Measurements from ENCODE around the gene HSF4. TPM values are rescaled to one million over a fixed set of nuclear protein-coding genes. Genes with fewer than 3 reads are reported as not detected.
A peak's percentile ranks its signal among the peaks of the same experiment; 100 is the strongest.

Gene HSF4
- total RNA-seq, 1 donor = 5.8 TPM

DNA sequence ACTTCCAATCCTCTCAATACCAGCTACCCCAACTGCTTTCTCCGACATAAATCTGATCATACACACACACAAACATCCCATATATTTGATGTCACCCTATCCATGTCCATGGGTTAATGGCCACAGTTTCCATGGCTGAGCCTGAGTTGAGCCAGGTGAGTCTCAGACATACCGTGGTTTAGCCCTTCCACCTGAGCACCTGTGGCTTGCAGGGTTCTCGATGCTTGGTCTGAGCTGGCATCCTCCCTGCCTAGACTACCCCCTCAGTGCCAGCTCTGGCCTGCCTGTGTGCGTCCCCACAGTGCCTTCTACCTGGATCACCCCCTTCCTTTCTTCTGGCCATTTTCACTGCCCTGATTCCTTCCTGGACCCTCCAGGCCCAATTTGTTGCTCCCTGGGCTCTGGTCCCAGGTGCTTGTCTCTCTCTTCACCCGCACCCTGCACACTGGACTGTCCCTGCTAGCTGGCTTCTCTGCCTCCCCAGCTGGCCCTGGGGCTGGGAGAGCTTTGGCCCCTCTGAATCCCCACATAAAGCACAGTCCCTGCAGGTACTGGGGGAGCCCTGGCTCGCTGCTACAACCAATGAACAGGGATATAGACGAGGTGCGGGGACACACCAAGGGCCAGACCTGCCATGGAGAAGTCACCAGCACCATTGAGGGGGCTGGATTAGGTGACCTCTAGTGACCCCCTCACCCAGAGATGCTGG lies 41.7 kb downstream of the HSF4 start:
- no peak for DNase-seq (ENCODE audit: insufficient read length, low spot score, missing footprints)
- Histone ChIP-seq H3K27ac (ENCODE audit: low read depth, low read length) (no peak overlapping the region), H3K27me3 (ENCODE audit: insufficient read depth, low read length) (no peaks in the 10 kb centered on the region), H3K36me3 (ENCODE audit: insufficient read depth, low read length) (peaks cover 5% of the 10 kb centered on the region), H3K4me3 (ENCODE audit: insufficient read depth, low read length) (no peak overlapping the region), H4K20me1 (ENCODE audit: insufficient read depth, low read length) (no peaks in the 10 kb centered on the region), H3K4me2 (ENCODE audit: insufficient read depth, low read length) (no peak overlapping the region), H3K4me1 (ENCODE audit: insufficient read depth, low read length) (no peaks in the 10 kb centered on the region), H3K9me3 (ENCODE audit: low read depth, low read length) (no peaks in the 10 kb centered on the region), H2AFZ (ENCODE audit: low read length) (no peak overlapping the region), H3K79me2 (ENCODE audit: insufficient read depth, low read length) (no peaks in the 10 kb centered on the region)
- TF ChIP-seq, protein P1, sequence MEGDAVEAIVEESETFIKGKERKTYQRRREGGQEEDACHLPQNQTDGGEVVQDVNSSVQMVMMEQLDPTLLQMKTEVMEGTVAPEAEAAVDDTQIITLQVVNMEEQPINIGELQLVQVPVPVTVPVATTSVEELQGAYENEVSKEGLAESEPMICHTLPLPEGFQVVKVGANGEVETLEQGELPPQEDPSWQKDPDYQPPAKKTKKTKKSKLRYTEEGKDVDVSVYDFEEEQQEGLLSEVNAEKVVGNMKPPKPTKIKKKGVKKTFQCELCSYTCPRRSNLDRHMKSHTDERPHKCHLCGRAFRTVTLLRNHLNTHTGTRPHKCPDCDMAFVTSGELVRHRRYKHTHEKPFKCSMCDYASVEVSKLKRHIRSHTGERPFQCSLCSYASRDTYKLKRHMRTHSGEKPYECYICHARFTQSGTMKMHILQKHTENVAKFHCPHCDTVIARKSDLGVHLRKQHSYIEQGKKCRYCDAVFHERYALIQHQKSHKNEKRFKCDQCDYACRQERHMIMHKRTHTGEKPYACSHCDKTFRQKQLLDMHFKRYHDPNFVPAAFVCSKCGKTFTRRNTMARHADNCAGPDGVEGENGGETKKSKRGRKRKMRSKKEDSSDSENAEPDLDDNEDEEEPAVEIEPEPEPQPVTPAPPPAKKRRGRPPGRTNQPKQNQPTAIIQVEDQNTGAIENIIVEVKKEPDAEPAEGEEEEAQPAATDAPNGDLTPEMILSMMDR (IDR thresholded peaks at IDR 0.05; ENCODE audit: extremely low read depth, low read depth, low read length) = no peak

DNA sequence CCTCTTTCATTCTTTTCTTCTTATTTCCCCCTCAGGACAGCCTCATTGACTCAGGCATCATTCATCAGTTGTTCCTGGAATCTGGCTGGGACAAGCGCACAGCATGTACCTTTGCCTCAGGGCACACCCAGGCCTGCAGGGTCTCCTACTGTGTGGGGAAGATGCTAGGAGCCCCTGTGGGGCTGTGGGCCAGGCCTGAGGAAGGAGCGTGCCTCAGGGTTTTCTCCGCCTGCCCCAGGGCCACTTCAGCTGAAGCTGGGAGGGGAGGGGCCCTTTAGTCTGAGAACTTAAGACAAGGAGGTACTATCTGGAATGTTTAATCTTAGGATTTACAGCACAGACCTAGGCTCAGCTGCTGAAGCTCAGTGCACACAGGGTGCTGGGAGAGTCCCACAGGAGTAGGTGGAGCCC lies 42.3 kb downstream of the HSF4 start:
- Histone ChIP-seq H4K20me1 (ENCODE audit: insufficient read depth, low read length) (no peaks in the 10 kb centered on the region), H2AFZ (ENCODE audit: low read length) (no peak overlapping the region), H3K4me2 (ENCODE audit: insufficient read depth, low read length) (no peak overlapping the region), H3K27ac (ENCODE audit: low read depth, low read length) (no peak overlapping the region), H3K79me2 (ENCODE audit: insufficient read depth, low read length) (no peaks in the 10 kb centered on the region), H3K36me3 (ENCODE audit: insufficient read depth, low read length) (peaks cover 5% of the 10 kb centered on the region), H3K4me3 (ENCODE audit: insufficient read depth, low read length) (no peak overlapping the region), H3K4me1 (ENCODE audit: insufficient read depth, low read length) (no peaks in the 10 kb centered on the region), H3K27me3 (ENCODE audit: insufficient read depth, low read length) (no peaks in the 10 kb centered on the region), H3K9me3 (ENCODE audit: low read depth, low read length) (no peaks in the 10 kb centered on the region)
- DNase-seq (ENCODE audit: insufficient read length, low spot score, missing footprints) = no peak
- TF ChIP-seq, protein P1 (IDR thresholded peaks at IDR 0.05; ENCODE audit: extremely low read depth, low read depth, low read length) = no peak

DNA sequence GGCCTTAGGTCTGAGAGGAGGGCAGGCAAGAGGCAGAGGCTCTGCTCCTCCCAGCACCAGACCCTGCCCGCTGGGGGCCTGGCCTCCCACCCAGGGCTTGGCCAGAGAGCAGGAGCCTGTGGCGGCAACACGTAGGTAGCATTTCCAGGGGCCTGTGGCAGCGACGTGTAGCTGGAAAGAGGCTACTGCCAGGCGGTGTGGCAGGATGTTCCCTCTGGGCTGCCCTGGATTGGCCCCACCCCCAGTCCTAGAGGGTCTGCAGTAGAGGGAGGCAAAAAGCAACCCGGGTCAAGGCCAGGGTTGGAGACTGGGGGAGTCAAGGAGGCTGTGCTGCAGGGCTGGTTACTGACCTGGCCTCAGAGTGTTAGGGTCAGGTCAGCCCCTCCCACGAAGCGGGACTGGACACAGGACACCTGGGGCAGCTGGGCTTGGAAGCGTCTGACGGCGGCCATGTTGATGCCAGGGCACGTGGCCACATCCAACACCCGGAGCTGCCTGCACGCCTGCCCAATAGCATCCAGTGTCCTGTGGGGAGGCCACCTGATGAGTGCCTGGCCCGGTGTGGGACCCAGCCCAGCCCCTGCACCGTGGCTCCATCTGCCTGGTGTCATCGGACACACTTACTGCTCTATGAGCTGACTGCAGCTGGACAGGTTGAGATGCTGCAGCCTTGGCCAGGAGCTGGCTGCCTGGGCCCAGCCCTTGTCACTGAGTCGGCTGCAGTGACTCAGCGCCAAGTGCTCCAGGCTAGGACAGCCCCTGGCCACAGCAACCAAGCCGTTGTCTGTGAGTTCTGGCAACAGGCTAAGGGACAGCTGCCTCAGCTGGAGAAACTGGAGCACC lies 42.9 kb downstream of the HSF4 start:
- no peaks in the 10 kb centered on the region for H3K4me1 ChIP-seq (ENCODE audit: insufficient read depth, low read length)
- peak; percentile 95 for DNase-seq (ENCODE audit: insufficient read length, low spot score, missing footprints)
- no peaks in the 10 kb centered on the region for H3K9me3 ChIP-seq (ENCODE audit: low read depth, low read length)
- peaks cover 5% of the 10 kb centered on the region for H3K36me3 ChIP-seq (ENCODE audit: insufficient read depth, low read length)
- no peaks in the 10 kb centered on the region for H4K20me1 ChIP-seq (ENCODE audit: insufficient read depth, low read length)
- H3K27me3 ChIP-seq (ENCODE audit: insufficient read depth, low read length) = no peaks in the 10 kb centered on the region
- H3K4me2 ChIP-seq (ENCODE audit: insufficient read depth, low read length) = no peak overlapping the region
- no peaks in the 10 kb centered on the region for H3K79me2 ChIP-seq (ENCODE audit: insufficient read depth, low read length)
- TF ChIP-seq, protein P1 (IDR thresholded peaks at IDR 0.05; ENCODE audit: extremely low read depth, low read depth, low read length) = no peak
- H3K27ac ChIP-seq (ENCODE audit: low read depth, low read length) = no peak overlapping the region
- no peak overlapping the region for H2AFZ ChIP-seq (ENCODE audit: low read length)
- no peak overlapping the region for H3K4me3 ChIP-seq (ENCODE audit: insufficient read depth, low read length)

Measured in osteoblast (primary cell).